Mucosa of rectum (tissue), 2 donors: Measurements from ENCODE around the gene PRH1.

Experiments used
- H3K27ac ChIP-seq, 2 donors: one replicate each; pipeline ENCODE4 v1.7.0; 2013; ENCODE audit warnings: inconsistent platforms in 2 of 2, low read depth in 2 of 2, low read length in 2 of 2
- H3K27me3 ChIP-seq, 2 donors: one replicate each; pipeline ENCODE4 v1.7.0; 2013; ENCODE audit warnings: low read length in 2 of 2; ENCODE audit not compliant: control insufficient read depth in 2 of 2, insufficient read depth in 2 of 2
- H3K36me3 ChIP-seq, 2 donors: one replicate each; pipeline ENCODE4 v1.7.0; 2013; ENCODE audit warnings: low read length in 2 of 2; ENCODE audit not compliant: control insufficient read depth in 2 of 2, insufficient read depth in 2 of 2
- H3K4me1 ChIP-seq, 2 donors: one replicate each; pipeline ENCODE4 v1.7.0; 2013; ENCODE audit warnings: low read length in 2 of 2, mild to moderate bottlenecking in 1 of 2; ENCODE audit not compliant: control insufficient read depth in 2 of 2, insufficient read depth in 2 of 2
- H3K4me3 ChIP-seq, 2 donors: one replicate each; pipeline ENCODE4 v1.7.0; 2013; ENCODE audit warnings: low read length in 2 of 2
- H3K9ac ChIP-seq, 2 donors: one replicate each; pipeline ENCODE4 v1.7.0; 2013; ENCODE audit warnings: low read length in 2 of 2, low read depth in 1 of 2, mild to moderate bottlenecking in 1 of 2
- H3K9me3 ChIP-seq, 2 donors: one replicate each; pipeline ENCODE4 v1.7.0; 2013; ENCODE audit warnings: low read length in 2 of 2; ENCODE audit not compliant: control insufficient read depth in 2 of 2
- donor health status: healthy.
- donor health status: Normal muscosa, but diverticular disease.

The PRH1 gene

DNA sequence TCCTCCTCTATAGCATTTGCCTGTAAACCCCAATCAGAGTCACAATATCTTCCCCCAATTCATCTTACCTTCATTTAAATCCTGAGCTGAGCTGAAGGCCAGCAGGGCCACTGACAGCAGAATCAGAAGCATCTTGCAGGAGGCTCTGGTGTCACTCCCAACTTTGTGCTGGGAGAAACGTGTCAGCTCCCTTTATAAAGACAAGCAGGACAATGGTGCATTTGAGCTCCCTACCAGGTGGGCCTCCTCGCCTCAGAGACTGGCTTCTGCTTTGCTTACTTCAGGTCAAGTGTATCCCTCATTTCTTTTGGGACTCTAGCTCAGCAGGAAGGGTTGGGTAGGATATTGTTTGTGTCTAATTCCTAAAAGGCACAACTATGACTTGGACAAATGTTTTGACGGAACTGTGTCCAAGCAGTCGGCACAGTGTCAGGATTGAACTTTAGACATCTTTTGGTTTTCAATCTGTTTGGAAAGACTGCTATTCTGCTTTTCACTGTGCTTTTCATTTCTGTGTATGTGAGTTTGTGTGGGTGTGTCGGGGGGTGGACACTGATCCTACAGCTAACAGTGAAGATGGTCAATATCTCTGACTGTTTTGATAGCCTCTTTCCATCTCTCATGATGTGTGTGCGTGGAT, at the start of gene PRH1:
TSS of gene PRH1 (minus strand) at position 170 of the 640 bp plus-strand sequence. CDS start at position 132, 38 bp downstream.
- Histone ChIP-seq H3K9me3 (no peaks in the 10 kb centered on the region), H3K36me3 (no peaks in the 10 kb centered on the region), H3K27me3 (no peaks in the 10 kb centered on the region), H3K27ac (no peak within 1 kb of the TSS), H3K4me3 (no peak within 1 kb of the TSS), H3K9ac (no peak within 1 kb of the TSS), H3K4me1 (no peaks in the 10 kb centered on the region)

DNA sequence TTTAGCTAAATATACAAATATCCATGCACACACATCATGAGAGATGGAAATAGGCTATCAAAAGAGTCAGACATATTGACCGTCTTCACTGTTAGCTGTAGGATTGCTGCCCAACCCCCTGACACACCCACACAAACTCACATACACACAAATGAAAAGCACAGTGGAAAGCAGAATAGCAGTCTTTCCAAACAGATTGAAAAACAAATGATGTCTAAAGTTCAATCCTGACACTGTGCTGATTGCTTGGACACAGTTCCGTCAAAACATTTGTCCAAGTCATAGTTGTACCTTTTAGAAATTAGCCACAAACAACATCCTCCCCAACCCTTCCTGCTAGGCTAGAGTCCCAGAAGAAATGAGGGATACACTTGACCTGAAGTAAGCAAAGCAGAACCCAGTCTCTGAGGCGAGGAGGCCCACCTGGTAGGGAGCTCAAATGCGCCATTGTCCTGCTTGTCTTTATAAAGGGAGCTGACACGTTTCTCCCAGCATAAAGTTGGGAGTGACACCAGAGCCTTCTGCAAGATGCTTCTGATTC, 44.8 kb upstream of the PRH1 start, which contains the start of gene PRH2:
TSS of gene PRH2 (plus strand) at position 491 of the 541 bp plus-strand sequence. CDS start at position 529, 38 bp downstream.
- H3K4me3 ChIP-seq: no peak within 1 kb of the TSS
- H3K27ac ChIP-seq: no peak within 1 kb of the TSS
- H3K9me3 ChIP-seq: no peaks in the 10 kb centered on the region
- no peak within 1 kb of the TSS for H3K9ac ChIP-seq
- no peaks in the 10 kb centered on the region for H3K36me3 ChIP-seq
- H3K4me1 ChIP-seq: no peaks in the 10 kb centered on the region
- H3K27me3 ChIP-seq: no peaks in the 10 kb centered on the region

DNA sequence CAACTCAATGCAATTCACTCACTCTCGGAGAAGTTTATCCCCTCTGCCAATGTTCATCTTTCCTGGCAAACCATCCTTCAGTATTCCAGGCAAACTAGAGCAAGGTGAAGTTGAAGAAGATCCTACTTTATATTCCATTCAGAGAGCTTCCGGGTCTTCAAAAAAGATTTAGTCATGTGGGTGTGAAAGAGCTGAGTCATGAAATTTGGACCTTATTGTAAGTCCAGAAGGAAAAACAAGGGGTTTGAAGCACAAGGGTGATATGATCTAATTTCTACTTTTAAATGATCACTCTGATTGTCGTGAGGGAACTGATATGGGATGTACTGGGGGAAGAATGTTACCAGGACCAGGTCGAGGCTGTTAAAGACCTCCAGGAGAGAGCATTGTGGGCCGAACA, 42.2 kb upstream of the PRH1 start:
- Histone ChIP-seq H3K36me3 (no peaks in the 10 kb centered on the region), H3K9ac (no peak overlapping the region), H3K4me1 (no peaks in the 10 kb centered on the region), H3K27me3 (no peaks in the 10 kb centered on the region), H3K4me3 (no peak overlapping the region), H3K9me3 (no peaks in the 10 kb centered on the region), H3K27ac (no peak overlapping the region)

DNA sequence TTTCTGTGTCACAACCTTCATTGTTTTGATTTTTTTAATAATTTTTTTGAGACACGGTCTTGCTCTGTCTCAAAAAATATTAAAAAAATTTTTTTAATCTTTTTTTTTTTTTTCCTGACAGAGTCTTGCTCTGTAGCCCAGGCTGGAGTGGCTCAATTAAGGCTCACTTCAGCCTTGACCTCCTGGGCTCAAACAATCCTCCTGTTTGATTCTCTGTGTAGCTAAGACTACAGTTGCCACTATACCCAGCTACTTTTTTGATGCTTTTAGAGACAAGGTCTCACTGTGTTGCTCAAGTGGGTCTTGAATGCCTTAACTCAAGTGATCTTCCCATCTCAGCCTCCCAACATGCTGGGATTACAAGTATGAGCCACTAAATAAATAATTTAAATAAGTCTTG, 35.8 kb upstream of the PRH1 start:
- H3K36me3 ChIP-seq: no peaks in the 10 kb centered on the region
- no peak overlapping the region for H3K4me3 ChIP-seq
- no peaks in the 10 kb centered on the region for H3K27me3 ChIP-seq
- H3K27ac ChIP-seq: no peak overlapping the region
- H3K4me1 ChIP-seq: no peaks in the 10 kb centered on the region
- H3K9me3 ChIP-seq: no peaks in the 10 kb centered on the region
- no peak overlapping the region for H3K9ac ChIP-seq

DNA sequence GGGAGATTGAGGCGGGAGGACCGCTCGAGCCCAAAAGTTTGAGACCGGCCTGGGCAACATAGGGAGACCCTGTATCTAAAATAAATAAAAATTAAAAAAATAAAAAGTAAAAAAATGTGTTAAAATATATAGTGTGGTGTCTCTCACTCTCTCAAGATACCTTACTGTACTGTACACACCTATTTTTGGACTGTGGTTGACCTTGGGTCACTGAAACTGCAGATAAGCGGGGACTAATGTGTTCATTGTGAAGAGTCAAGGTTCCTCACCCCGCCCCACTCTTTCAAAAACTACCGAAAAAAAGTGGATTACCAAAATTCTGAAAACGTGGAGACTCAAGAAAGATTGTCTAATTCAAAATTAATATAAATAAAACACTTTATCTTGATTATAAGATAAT, 26.3 kb upstream of the PRH1 start:
- H3K27ac ChIP-seq: no peak overlapping the region
- H3K36me3 ChIP-seq: no peaks in the 10 kb centered on the region
- H3K4me1 ChIP-seq: no peaks in the 10 kb centered on the region
- no peaks in the 10 kb centered on the region for H3K27me3 ChIP-seq
- no peaks in the 10 kb centered on the region for H3K9me3 ChIP-seq
- no peak overlapping the region for H3K4me3 ChIP-seq
- no peak overlapping the region for H3K9ac ChIP-seq

DNA sequence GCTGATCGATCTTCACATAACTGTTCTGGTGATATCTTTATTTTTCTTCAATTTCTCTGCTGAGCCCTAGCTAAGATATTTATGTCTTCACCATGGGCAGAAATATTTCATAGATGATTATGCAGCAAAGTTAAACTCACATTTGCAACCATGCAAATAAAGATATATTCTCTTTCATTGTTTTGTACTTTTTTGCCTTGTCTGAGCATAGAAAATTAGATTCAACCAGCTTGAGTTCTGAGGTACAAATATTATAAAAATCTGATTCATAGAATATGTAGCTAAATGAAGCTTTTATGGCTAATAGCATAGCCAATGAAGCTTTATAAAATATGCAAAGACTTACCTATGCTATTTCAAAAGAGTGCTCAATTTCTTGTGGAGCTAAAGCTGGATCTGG, 25.4 kb upstream of the PRH1 start, which contains the start of gene TAS2R13:
TSS of gene TAS2R13 (minus strand) at position 101 of the 400 bp plus-strand sequence. CDS start 264 bp downstream, outside the sequence.
- H3K9me3 ChIP-seq: peaks cover 0 to 1% of the 10 kb centered on the region in 2 donors
- no peaks in the 10 kb centered on the region for H3K4me1 ChIP-seq
- no peak within 1 kb of the TSS for H3K27ac ChIP-seq
- H3K4me3 ChIP-seq: no peak within 1 kb of the TSS
- no peak within 1 kb of the TSS for H3K9ac ChIP-seq
- no peaks in the 10 kb centered on the region for H3K27me3 ChIP-seq
- H3K36me3 ChIP-seq: no peaks in the 10 kb centered on the region

DNA sequence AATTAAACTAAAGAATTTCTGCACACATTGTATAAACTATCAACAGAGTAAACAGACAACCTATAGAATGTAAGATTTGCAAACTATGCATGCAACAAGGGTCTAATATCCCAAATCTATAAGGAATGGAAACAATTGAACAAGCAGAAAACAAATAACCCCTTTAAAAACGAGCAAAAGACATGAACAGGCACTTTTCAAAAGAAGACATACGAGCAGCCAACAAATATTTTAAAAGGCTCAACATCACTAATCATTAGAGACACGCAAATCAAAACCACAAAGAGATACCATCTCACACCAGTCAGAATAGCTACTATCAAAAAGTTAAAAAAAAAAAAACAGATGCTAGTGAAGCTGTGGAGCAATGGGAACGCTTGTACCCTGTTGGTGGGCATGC, 20.6 kb upstream of the PRH1 start:
- Histone ChIP-seq H3K4me1 (no peaks in the 10 kb centered on the region), H3K27me3 (no peaks in the 10 kb centered on the region), H3K9me3 (peaks cover 3 to 4% of the 10 kb centered on the region in 2 donors), H3K27ac (no peak overlapping the region), H3K9ac (no peak overlapping the region), H3K4me3 (no peak overlapping the region), H3K36me3 (no peaks in the 10 kb centered on the region)

DNA sequence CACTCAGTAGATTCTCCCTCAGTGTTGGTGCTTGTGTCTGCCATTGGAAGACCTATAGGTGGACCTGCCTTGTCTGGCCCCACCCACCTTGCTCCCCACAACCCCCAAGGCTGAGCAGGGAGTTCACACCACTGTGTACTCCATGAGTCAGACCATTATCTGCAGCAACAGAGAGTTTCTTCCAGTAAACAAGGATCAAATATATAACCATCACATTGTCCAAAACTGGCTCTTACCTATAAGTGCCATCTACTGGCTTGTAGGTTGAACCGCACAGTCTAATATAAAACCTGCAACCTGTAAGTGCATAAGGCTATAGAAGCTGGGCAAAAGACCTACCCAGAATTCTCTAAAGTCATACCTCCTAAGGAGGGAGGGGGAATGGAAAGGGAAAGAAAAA, 17.4 kb upstream of the PRH1 start:
- H3K27me3 ChIP-seq: no peaks in the 10 kb centered on the region
- H3K4me1 ChIP-seq: no peaks in the 10 kb centered on the region
- H3K4me3 ChIP-seq: no peak overlapping the region
- H3K9ac ChIP-seq: no peak overlapping the region
- no peaks in the 10 kb centered on the region for H3K36me3 ChIP-seq
- H3K9me3 ChIP-seq: peaks cover 3 to 4% of the 10 kb centered on the region in 2 donors
- no peak overlapping the region for H3K27ac ChIP-seq

DNA sequence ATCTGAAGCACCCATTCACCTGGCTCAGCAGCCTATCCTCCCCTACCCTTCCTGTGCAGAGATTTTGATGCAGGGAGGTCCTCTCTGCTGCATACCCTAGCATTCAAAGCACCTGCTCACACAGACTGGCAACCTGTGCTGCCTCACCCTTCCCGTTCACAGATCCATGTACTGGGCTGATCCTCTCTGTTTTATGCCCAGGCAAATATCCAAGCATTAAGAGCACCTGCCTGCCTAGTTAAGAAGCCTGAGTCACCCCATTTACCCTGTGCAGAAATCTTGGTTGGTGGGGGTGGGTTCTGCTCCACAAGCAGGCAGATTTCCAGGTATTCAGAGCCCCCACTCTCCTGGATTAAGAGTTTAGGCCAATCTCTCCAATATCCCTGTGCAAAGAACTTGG, 16.9 kb upstream of the PRH1 start:
- Histone ChIP-seq H3K9me3 (peaks cover 3 to 4% of the 10 kb centered on the region in 2 donors), H3K36me3 (no peaks in the 10 kb centered on the region), H3K27ac (no peak overlapping the region), H3K9ac (no peak overlapping the region), H3K27me3 (no peaks in the 10 kb centered on the region), H3K4me3 (no peak overlapping the region), H3K4me1 (no peaks in the 10 kb centered on the region)

DNA sequence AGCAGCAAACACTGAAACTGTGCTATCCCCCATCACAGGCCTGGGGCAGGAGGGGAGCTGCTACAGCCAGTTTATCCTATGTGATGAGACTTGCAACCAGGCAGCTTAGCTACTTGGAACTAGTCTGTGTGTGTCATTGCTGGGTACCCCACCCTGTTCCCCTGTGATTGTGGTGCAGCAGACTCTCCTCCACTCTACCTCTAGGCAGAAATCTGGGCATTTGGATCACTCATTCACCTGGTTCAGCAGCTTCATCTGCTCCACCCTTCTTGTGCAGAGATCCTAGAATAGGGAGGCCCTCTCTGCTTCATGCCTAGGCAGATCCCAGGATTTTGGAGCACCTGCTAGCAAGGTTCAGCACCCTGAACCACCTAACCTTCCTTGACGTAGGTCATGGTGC, 16.5 kb upstream of the PRH1 start:
- H3K27ac ChIP-seq: no peak overlapping the region
- no peaks in the 10 kb centered on the region for H3K36me3 ChIP-seq
- peaks cover 3 to 4% of the 10 kb centered on the region in 2 donors for H3K9me3 ChIP-seq
- no peak overlapping the region for H3K4me3 ChIP-seq
- no peak overlapping the region for H3K9ac ChIP-seq
- H3K4me1 ChIP-seq: no peaks in the 10 kb centered on the region
- no peaks in the 10 kb centered on the region for H3K27me3 ChIP-seq
